Right forelimb (tissue), 1 donor: Measurements from ENCODE around the gene CLOCK.
"Not testable (repeated sequence)": the region's sequence is repeated elsewhere in the genome, so short reads cannot be mapped to it uniquely, and the experiment has no call there.

Experiments used
- DNase-seq: peaks from one replicate; pipeline ENCODE4 v3.0.0-alpha.2; 2018

CLOCK gene

DNA sequence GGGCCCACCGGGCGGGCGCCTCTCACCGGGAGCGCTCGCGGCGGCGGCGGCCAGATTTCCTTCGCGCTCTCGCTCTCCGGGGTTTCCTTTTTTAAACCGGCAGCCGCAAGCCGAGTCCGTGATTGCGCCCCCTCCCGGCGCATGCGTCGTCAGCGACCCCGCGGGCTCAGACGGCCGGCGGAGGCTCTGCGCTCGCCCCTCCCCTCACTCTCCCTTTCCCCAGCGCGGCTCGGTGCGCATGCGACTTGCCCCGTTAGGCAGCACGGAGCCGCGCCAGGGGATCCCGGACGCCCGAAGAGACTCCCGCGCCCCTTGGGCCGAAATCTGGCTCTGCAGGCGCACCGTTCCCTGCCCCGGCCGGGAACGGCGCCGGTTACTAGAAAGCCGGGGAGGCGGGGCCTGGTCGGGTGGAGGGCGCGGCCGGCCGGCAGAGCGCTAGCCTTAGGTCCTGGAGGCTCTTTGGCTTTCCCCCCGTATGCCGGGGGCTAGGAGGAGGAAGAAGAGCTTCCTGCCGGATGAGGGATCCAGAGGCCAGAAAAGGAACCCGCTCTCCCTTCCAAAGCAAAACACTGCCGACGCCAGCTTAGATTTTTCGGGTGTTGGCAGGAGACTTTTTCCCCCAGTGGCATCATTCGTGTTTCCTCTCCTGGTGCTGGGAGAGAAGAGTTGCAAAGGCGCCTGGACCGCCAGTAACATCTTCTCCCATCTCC is at the start of gene CLOCK:
CLOCK (minus strand) TSS at position 154 of the 710 bp plus-strand sequence. CDS start 64,124 bp downstream, outside the sequence.
- peak; percentile 93 for DNase-seq

GRCh38 chr4:55592014-55592413 is 45.3 kb upstream of the CLOCK start, which contains the start of gene PDCL2:
Gene PDCL2, minus strand, starts transcription at chr4:55592245. Its CDS starts 136 bp downstream, at chr4:55592109.
- DNase-seq = no peak

- DNase-seq = no peak
Measured at GRCh38 chr4:55588160-55588559, 41.5 kb upstream of the CLOCK start.

GRCh38 chr4:55582773-55583172 is 36.1 kb upstream of the CLOCK start:
- not testable (repeated sequence) for DNase-seq

DNA sequence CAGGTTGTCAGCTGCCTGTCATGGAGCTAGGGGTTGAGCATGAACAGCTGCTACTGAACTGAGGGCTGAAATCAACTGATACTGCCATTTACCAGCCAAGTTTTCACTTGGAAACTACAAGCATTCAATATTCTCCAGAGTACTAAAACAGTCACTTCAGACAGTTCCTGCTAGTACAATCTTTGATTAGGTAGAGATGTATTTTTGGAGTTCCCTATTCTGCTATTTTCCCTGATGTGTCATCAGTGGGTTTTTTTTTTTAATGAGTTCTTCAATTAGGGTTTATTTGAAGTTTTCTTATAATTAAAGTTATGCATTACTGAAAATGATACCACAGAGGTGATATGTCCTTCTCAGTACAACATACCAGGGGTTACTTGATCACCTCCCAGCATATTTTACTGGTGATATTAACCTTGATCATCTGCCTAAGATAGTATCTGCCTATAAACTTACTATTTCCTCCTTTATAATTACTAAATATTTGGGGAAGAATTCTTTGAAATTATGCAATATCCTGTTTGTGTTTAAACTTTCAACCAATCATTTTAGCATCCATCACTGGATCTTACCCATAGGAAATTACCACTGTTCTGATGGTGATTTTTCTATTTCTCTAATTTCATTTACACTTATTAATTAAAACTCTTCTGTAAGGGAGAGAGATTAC is 31.8 kb upstream of the CLOCK start:
- no peak for DNase-seq

DNA sequence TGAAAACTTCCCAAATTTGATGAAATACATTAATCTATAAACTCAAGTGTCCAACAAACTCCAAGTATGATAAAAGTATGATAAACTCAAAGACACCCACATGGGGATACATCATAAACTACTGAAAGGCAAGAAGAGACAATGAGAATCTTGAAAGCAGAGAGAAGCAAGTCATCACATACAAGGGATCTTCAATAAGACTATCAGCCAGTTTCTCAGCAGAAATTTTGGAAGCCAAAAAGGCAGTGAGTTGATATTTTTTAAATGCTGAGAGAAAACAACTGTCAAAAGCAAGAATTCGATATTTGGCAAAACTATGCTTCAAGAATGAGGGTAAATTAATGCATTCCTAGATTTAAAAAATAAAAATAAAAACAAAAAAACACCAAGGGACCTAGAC is 28.8 kb upstream of the CLOCK start:
- DNase-seq = no peak

DNA sequence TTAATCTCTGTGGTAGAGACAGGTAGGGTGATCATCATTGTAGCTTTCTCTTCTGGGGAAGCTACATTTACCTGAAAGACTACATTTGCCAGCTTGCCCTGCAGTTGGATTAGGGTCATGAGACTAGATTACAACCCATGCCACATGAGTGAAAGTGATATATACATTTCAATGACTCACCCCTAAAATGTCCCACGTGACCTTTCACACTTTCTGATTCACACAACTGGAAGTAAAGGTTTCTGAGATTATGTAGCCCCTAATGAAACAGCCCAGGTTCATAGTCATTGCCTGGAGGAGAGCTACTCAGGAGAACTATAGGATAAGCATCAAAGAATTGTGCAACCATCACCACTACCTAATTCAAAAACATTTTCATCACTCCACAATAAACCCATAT is 27.5 kb upstream of the CLOCK start:
- no peak for DNase-seq

DNA sequence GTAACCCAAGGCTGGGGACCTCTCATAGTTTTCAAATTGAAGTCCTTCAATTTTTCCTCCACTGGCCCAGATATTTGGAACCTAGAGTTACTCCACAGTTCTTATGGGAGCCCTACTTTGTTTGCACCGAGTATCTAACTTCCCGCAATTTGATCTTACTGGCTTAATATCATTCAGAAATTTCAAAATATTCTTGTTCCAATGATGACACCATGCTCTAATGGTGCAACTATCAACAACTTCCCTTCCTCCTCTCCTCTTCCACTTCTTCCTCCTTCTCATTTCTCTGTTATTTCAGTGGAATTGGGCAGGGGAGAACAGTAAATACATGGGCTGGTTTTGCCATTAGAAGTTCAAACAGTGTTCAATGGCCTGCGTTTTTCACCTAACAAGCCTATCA is 25.1 kb upstream of the CLOCK start:
- DNase-seq = no peak

GRCh38 chr4:55568905-55569504 is 22.3 kb upstream of the CLOCK start:
- DNase-seq = no peak

DNA sequence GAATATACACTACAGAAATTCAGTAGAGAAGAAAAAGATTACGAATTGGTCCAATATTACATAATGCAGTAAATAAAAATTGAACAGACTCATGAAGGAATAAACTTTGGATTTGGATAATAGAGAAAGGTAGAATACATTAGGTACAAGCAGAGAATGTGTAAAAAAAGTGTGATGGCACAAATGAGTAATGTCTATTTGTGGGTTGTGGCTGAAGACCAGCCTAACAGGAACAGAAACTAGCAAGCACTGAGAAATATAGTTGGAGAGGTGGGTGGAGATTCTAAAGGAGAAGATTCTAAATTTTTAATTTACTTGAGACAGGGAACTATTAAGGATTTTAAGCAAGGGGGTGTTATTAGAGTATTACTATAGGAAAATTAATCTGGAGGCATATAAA is 15.2 kb upstream of the CLOCK start:
- no peak for DNase-seq

DNA sequence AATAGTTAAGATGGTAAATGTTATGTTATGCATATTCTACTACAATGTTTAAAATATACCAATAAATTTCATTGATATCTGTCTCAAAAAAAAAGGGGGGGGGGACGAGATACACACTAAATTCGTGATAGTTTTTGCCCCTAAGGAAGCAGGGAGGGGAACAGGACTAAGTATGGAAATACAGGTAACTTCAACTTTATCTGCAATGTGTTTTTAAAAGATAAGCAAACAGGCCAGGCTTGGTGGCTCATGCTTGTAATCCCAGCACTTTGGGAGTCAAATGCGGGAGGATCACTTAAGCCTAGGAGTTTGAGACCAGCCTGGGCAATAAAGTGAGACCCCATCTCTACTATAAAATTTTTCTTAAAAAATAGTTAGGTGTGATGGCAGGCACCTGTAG is 13.4 kb upstream of the CLOCK start:
- no peak for DNase-seq

DNA sequence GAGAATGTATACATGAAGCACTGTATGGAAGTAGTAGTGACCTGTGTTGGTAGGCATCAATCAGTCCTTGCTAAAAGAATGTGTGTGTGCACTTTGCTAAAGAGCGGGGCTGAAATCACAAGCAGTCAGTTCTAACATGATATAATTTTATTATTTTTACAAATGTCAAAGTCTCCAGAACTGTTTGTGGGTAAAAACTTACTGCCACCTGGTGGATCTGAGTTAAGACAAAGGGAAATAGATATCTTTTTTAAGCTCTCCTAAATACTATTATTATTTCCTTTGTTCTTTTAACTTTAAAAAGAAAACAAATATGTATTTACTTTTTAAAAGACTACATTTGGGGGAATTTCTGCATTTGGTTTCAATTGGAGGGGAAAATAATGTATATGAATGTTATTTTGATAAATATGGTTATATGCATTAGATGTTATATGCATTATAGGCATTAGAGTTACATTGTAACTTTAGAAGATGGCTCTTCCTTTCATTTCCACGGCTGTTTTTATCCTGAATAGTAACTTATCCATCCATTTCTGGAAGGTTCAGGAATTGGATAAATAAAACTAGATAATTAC is 7.8 kb upstream of the CLOCK start:
- no peak for DNase-seq

- DNase-seq = no peak
Measured at GRCh38 chr4:55553441-55554201, 6.9 kb upstream of the CLOCK start.

- not testable (repeated sequence) for DNase-seq
Measured at GRCh38 chr4:55551964-55552363, 5.3 kb upstream of the CLOCK start.

DNA sequence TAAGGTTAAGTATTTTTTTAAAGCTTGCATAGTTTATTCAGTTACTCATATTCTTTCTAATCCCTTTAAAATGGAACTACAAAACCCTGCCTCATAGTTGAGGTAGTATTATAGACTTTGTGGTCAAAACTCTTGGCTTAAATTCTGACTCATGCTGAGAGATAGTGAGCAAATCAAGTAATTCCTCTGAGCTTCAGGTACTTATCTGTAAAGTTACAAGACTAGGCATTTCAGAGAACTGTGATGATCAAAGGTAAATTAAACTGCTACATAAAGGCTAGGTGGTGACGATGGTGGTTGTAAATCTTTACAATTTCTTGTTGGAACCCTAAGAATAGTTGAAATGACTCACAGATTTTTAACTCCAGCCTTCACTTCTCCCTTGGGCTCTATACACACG is 3.2 kb upstream of the CLOCK start:
- DNase-seq = no peak

- DNase-seq = no peak
Measured at GRCh38 chr4:55547918-55548317, 1.2 kb upstream of the CLOCK start.

DNA sequence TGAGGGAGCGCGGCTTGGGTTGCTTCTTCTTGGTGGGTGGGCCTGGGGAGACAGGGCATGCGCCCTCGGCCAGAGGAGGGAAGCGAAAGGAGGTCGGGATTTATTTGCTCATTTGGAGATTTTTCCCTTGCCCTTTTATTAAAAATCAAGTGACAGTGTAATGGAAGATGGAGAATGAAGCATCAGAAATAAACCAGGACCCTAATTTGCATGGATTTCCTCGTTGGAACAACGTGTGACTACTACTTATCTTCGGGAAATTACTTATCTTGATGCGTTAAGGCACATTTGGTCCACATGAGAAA is 709 bp upstream of the CLOCK start:
- no peak for DNase-seq

DNA sequence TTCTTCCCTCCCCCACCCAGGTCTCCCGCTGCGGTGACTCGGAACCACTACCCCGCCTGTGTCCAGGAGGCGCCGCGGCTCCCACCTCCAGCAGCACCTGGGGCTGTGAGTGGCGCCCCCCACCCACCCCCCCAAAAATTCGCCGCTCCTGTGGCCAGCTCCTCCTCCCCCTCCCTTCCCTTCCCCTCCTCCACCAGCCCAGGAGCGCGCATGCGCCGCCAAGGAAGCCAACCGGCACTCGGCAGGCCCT is 278 bp downstream of the CLOCK start:
- no peak for DNase-seq

GRCh38 chr4:55545641-55546505 is 836 bp downstream of the CLOCK start:
- DNase-seq = peak; percentile 92

DNA sequence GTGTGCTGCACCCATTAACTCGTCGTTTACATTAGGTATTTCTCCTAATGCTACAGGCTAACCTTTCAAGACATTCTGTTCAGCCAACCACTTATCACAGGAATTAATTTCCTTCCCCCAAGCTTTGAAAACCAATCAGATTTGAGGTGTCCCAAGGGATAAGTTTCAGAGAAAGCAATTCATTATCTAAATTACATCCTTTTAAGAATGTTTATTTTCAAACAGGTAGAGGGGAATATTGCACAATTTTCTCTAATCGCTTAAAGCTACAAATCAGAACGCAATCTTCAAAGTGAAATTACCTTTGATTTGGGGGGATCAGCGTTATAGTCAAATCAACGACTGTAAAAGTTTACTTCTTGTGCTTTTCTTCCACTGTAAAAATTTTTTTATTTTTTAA is 1.6 kb downstream of the CLOCK start:
- DNase-seq = no peak

- no peak for DNase-seq
Measured at GRCh38 chr4:55543858-55544257, 2.9 kb downstream of the CLOCK start.

GRCh38 chr4:55540271-55540670 is 6.4 kb downstream of the CLOCK start:
- DNase-seq = no peak

DNA sequence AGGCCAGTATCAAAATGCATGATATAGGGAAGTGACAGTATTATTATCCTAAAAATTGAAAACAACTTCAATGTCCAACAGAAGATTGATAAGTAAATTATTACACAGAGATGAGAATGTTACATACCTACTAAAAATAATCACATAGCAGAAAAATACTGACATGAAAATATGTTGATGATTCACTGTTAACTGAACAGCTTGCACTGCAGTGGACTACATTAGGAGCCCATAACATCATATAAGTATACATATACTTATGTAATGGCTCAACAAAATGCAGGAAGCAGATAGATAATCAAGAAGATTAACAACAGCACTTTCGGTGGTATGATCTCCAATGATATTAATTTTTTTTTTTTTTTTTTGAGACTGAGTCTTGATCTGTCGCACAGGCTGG is 7.1 kb downstream of the CLOCK start:
- DNase-seq = no peak
